Prostate gland (tissue), 2 donors: ENCODE measurements around the gene CACNG5. TPM values are rescaled to one million over a fixed set of nuclear protein-coding genes. Genes with fewer than 3 reads are reported as not detected.

Experiments used
- DNase-seq: peaks from one replicate; pipeline ENCODE4 v3.0.0-alpha.2; 2019; ENCODE audit warnings: low spot score
- H3K27ac ChIP-seq, 2 donors: fragments of 200-600 bp; sonication (generic); 2 replicates each; pipeline ENCODE4 v1.5.1; 2017 to 2019
- H3K27me3 ChIP-seq: fragments of 200-600 bp; sonication (generic); replicated peaks from 2 replicates; pipeline ENCODE4 v1.5.1; 2019; ENCODE audit not compliant: insufficient read depth
- H3K36me3 ChIP-seq, 2 donors: fragments of 200-600 bp; sonication (generic); 1 replicate in 1 of 2; 2 replicates in 1 of 2; pipeline versions ENCODE4 v1.5.1 to v1.8.1; 2017 to 2019
- H3K4me1 ChIP-seq: fragments of 200-600 bp; sonication (generic); replicated peaks from 2 replicates; pipeline ENCODE4 v1.5.1; 2019
- H3K4me3 ChIP-seq, 2 donors: fragments of 200-600 bp; sonication (generic); 2 replicates each; pipeline ENCODE4 v1.5.1; 2017 to 2019
- H3K9me3 ChIP-seq: fragments of 200-600 bp; sonication (generic); 2 replicates; pipeline ENCODE4 v1.5.1; 2017
- POLR2A ChIP-seq: fragments of 450-650 bp; IDR thresholded peaks from one replicate; pipeline ENCODE4 v1.6.1; 2016; ENCODE audit warnings: antibody characterized with exemption, mild to moderate bottlenecking
- POLR2AphosphoS5 ChIP-seq: sonication (generic); formaldehyde crosslinking; IDR thresholded peaks from one replicate; pipeline ENCODE4 v1.6.1; 2017; ENCODE audit warnings: antibody characterized with exemption
- WGBS: methylation state at CpG from one replicate; pipeline ENCODE4 v1.1.5; 2018; 5-methylcytosine and 5-hydroxymethylcytosine counted together
- intact Hi-C: fragments of 100-400 bp; cut with DNase I; formaldehyde crosslinking; loops from one replicate; pipeline ENCODE4 v1.14.2; 2022
- total RNA-seq, 2 donors: library from RNA; depleted of rRNA; stranded (reverse); fragments of >200 nt; gene quantifications; one replicate each; pipeline ENCODE4 v1.1.0, GENCODE V29; 2016
- TF ChIP-seq, protein P1 (sequence below), 4 experiments: fragments of 200-600 bp in 2 of 4; fragments of 450-650 bp in 2 of 4; sonication (generic) in 2 of 4; IDR thresholded peaks; 1 replicate in 3 of 4; 2 replicates in 1 of 4; pipeline ENCODE4 v1.5.1; 2016 to 2019; ENCODE audit warnings: antibody characterized with exemption in 4 of 4, mild to moderate bottlenecking in 2 of 4, moderate library complexity in 2 of 4

Gene CACNG5
- total RNA-seq, 2 donors from 2014 or later = not detected

DNA sequence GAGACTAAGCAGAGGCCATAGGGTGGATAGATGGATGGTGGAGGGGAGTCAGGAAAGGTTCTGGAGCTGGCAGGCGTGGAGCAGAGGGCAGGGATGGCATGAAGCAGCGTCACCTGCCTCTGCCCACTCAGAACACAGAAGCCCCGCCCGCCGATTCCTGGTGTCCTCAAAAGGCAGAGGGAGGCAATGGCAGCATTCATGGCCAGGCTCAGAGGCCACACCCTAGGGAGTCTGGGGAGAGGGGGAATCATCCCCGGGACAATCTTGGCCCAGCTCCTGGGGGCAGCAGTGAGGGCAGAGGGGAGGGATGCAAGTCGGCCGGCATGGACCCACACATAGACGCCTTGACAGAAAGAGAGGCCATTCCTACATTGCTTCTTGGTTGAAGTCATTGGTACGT is 68.9 kb downstream of the CACNG5 start:
- no peak for TF ChIP-seq POLR2A
- TF ChIP-seq POLR2AphosphoS5 = no peak
- TF ChIP-seq, protein P1, sequence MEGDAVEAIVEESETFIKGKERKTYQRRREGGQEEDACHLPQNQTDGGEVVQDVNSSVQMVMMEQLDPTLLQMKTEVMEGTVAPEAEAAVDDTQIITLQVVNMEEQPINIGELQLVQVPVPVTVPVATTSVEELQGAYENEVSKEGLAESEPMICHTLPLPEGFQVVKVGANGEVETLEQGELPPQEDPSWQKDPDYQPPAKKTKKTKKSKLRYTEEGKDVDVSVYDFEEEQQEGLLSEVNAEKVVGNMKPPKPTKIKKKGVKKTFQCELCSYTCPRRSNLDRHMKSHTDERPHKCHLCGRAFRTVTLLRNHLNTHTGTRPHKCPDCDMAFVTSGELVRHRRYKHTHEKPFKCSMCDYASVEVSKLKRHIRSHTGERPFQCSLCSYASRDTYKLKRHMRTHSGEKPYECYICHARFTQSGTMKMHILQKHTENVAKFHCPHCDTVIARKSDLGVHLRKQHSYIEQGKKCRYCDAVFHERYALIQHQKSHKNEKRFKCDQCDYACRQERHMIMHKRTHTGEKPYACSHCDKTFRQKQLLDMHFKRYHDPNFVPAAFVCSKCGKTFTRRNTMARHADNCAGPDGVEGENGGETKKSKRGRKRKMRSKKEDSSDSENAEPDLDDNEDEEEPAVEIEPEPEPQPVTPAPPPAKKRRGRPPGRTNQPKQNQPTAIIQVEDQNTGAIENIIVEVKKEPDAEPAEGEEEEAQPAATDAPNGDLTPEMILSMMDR (IDR thresholded peaks at IDR 0.05) = no peak
- H3K27ac ChIP-seq = no peak overlapping the region
- WGBS = 91% methylated on average over 10 of the region's 10 CpGs
- intact Hi-C loops = loop anchor here (10.0 kb wide), 1 partner anchor 699 kb away; no protein-coding TSS in a partner anchor
- DNase-seq = no peak
- no peaks in the 10 kb centered on the region for H3K9me3 ChIP-seq
- H3K4me1 ChIP-seq = peaks cover 5% of the 10 kb centered on the region
- H3K36me3 ChIP-seq = no peaks in the 10 kb centered on the region
- H3K27me3 ChIP-seq = no peaks in the 10 kb centered on the region
- no peak overlapping the region for H3K4me3 ChIP-seq

DNA sequence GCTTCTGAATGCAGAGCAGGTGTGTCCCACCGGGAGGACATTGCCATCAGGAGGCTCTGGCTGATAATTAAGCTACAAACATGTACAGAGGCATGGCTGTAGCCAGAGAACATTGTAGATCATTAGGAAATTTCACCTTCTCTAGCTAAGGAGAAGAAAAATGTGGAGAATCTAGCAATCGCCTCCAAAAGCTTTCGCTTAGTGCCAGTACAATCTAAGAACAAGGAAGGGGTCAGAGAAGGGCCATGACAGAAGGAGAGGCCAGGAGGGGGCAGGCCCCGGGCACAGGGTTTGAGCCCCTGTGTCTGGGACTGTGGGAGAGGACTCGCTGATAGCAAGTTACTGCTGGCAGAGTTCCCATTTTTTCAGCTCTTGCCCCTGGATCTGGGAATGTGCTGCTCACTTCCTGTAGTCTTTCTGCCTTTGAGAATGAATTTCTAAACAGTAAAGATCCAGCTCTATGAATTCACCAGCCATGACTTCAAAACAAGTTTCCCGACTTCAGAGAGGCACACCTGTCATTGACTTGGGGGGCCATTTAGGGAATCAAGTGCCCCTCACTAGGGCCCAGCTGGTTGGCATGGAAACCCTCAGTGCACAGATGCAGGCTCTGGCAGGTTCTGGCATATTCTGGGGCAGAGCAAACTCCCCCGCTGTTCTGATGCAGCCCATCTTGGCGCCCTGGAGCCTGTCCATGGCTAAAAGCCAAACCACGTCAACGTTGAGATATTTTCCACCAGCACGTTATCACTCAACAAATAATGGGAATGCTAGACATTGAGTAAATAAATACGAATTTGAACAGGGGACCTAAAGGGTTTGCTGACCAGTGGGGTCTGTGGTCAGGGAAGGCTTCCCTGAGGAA is 70.1 kb downstream of the CACNG5 start:
- 28% methylated on average over 12 of the region's 12 CpGs for WGBS
- no peak overlapping the region for H3K4me3 ChIP-seq
- no peaks in the 10 kb centered on the region for H3K9me3 ChIP-seq
- TF ChIP-seq, protein P1 (IDR thresholded peaks at IDR 0.05) = no peak
- TF ChIP-seq POLR2A (no peak), POLR2AphosphoS5 (no peak)
- peaks cover 5% of the 10 kb centered on the region for H3K4me1 ChIP-seq
- DNase-seq = peak; percentile 22
- no peaks in the 10 kb centered on the region for H3K27me3 ChIP-seq
- peak overlapping the region in 1 of 2 donors; percentile 7 for H3K27ac ChIP-seq
- no peaks in the 10 kb centered on the region for H3K36me3 ChIP-seq
- intact Hi-C loops = loop anchor here (10.0 kb wide), 1 partner anchor 700 kb away; no protein-coding TSS in a partner anchor

DNA sequence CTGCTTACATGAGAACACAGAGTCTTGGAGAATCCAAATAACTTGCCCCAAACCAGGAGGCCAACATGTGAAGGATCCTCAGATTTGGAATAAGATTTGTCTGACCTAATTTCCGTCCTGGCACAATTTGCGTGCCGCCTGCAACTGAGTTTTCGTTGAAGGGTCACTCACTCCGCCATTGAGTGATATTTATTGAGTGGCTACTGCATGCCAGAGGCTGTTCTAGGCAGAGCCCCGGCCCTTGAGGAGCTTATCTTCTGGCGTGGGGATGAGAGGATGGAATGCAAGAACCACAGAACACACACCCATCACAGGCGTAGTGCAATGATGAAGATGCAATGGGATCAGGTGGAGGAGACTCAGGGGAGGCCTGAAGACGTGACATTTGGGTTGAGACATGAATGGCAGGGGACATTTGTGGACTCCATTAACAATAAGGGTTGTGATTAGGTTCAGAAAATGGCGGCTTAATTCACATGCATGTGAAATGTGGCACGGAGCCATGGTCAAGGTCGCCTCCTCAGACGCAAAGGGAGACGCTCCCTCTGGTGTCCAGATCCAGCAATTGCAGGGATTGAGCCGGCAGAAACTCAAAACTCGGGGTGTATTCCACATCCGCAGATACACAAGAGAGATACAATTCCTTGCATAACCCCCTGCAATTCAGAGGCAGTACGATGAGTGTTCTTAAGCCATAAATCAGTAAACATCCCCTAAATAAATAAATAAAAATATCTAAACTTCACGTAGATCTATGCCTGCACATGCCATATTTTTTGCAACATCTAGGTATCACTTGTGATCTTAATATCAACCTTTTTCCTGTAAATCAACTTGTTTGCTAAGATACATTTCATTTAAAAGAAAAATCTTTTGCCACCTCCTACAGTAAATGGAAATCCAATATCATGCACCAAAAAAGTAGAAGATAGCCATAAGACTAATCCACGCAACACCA is 71.7 kb downstream of the CACNG5 start:
- Histone ChIP-seq H3K36me3 (no peaks in the 10 kb centered on the region), H3K4me1 (peaks cover 5% of the 10 kb centered on the region), H3K9me3 (no peaks in the 10 kb centered on the region), H3K27me3 (no peaks in the 10 kb centered on the region), H3K27ac (no peak overlapping the region), H3K4me3 (no peak overlapping the region)
- DNase-seq = peak; percentile 78
- 52% methylated on average over 20 of the region's 20 CpGs for WGBS
- intact Hi-C loops = loop anchor here (1.0 to 10.0 kb wide), 2 partner anchors 191 to 702 kb away; no protein-coding TSS in a partner anchor
- no peak for TF ChIP-seq POLR2A
- peak; percentile 63 for TF ChIP-seq POLR2AphosphoS5
- TF ChIP-seq, protein P1 (IDR thresholded peaks at IDR 0.05) = peak; percentile 75 to 93 (median 90)

DNA sequence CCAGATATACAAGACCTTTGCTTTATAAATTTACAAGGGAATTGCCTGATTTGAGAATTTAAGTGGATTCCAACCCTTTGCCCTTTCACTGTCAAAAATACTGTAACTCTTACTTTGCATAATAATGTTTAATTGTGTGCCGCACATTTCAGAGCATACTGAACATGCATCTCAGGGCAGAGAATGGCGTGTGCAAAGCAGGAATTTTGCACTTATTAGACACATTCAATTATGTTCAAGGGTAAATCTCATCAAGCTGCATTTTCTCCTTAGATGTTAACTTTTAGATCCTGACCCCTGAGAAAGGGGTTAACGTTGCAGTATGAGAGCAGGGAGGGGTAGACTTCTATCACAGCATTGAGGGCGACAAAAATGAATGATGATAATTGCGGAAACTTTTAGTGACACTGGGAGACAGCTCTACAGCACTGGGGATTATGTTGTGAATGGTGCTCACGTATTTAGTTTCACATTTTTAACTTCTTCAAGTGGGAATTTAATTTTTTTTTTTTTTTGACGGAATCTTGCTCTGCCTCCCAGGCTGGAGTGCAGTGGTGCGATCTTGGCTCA is 75.0 kb downstream of the CACNG5 start:
- Histone ChIP-seq H3K36me3 (no peaks in the 10 kb centered on the region), H3K9me3 (no peaks in the 10 kb centered on the region), H3K27ac (no peak overlapping the region), H3K4me3 (no peak overlapping the region), H3K4me1 (peaks cover 5% of the 10 kb centered on the region), H3K27me3 (no peaks in the 10 kb centered on the region)
- no peak for DNase-seq
- intact Hi-C loops = loop anchor here (10.0 kb wide), 1 partner anchor 705 kb away; no protein-coding TSS in a partner anchor
- no peak for TF ChIP-seq POLR2A
- no peak for TF ChIP-seq POLR2AphosphoS5
- TF ChIP-seq, protein P1 (IDR thresholded peaks at IDR 0.05) = no peak
- WGBS = 89% methylated on average over 8 of the region's 8 CpGs
